GM12874 (cell line): ENCODE data around the gene PDGFB.
A peak's percentile ranks its signal among the peaks of the same experiment; 100 is the strongest.

Experiments used
- CTCF ChIP-seq: IDR thresholded peaks from 2 replicates; pipeline ENCODE4 v1.5.1; 2011; ENCODE audit warnings: low read depth, mild to moderate bottlenecking, control low read depth, low read length, moderate library complexity; ENCODE audit not compliant: insufficient read depth

PDGFB gene

GRCh38 chr22:39244496-39245129 lies at the start of gene PDGFB:
Gene PDGFB, minus strand, starts transcription at chr22:39244982. Its CDS starts 1,019 bp downstream, at chr22:39243963.
- no peak for TF ChIP-seq CTCF

- no peak for TF ChIP-seq CTCF
Observed at GRCh38 chr22:39293766-39294368, 49.1 kb upstream of the PDGFB start.

GRCh38 chr22:39292561-39293074 lies 47.8 kb upstream of the PDGFB start:
- TF ChIP-seq CTCF = no peak

GRCh38 chr22:39292031-39292462 lies 47.3 kb upstream of the PDGFB start:
- no peak for TF ChIP-seq CTCF

GRCh38 chr22:39291523-39291922 lies 46.7 kb upstream of the PDGFB start:
- peak; percentile 26; the same call in 1 of the 2 replicates for TF ChIP-seq CTCF

- TF ChIP-seq CTCF = no peak
Observed at GRCh38 chr22:39290724-39291161, 46.0 kb upstream of the PDGFB start.

GRCh38 chr22:39289975-39290720 lies 45.4 kb upstream of the PDGFB start:
- TF ChIP-seq CTCF = no peak
